ENCODE data around the gene HDAC5. TPM values are rescaled to one million over a fixed set of nuclear protein-coding genes. Genes with fewer than 3 reads are reported as not detected.

The HDAC5 gene
- polyA plus RNA-seq, 1 of the 3 experiments (the other 2 are of a cell fraction) = 19.0 TPM

- ChIA-PET POLR2A (no interaction called here), CTCF (interaction anchor here (0.9 to 2.8 kb wide), 3 partner anchors 9 to 77 kb away, joined by 3 to 13 read pairs (median 3); no protein-coding TSS in a partner anchor)
- no peaks in the 10 kb centered on the region for H3K27me3 ChIP-seq (ENCODE audit: insufficient read depth)
- 93% methylated on average over 11 of the region's 15 CpGs for WGBS (ENCODE audit: low lambda C conversion rate)
- peaks cover 0 to 5% of the 10 kb centered on the region in 2 experiments for H3K36me3 ChIP-seq (replicated peaks in 1 of 2; ENCODE audit: control insufficient read depth in 1 of 2, insufficient read depth in 2 of 2, low read length in 1 of 2)
- no peak overlapping the region for H2AFZ ChIP-seq (ENCODE audit: low read depth)
- no peaks in the 10 kb centered on the region for H3K9me2 ChIP-seq
- no peak overlapping the region for H3K4me3 ChIP-seq (ENCODE audit: low read depth in 2 of 2, low read length in 1 of 2)
- no peak for DNase-seq
- no peaks in the 10 kb centered on the region for H3K9me3 ChIP-seq
- no peak overlapping the region for H3K4me2 ChIP-seq
- H3K9ac ChIP-seq = no peak overlapping the region
- H4K20me1 ChIP-seq (ENCODE audit: insufficient read depth) = no peaks in the 10 kb centered on the region
- H3K4me1 ChIP-seq (ENCODE audit: control insufficient read depth in 1 of 2, insufficient read depth in 2 of 2, low read depth in 1 of 2, low read length in 1 of 2) = no peaks in the 10 kb centered on the region
- no peaks in the 10 kb centered on the region for H3F3A ChIP-seq (replicated peaks; ENCODE audit: insufficient read depth)
- TF ChIP-seq, protein P1, sequence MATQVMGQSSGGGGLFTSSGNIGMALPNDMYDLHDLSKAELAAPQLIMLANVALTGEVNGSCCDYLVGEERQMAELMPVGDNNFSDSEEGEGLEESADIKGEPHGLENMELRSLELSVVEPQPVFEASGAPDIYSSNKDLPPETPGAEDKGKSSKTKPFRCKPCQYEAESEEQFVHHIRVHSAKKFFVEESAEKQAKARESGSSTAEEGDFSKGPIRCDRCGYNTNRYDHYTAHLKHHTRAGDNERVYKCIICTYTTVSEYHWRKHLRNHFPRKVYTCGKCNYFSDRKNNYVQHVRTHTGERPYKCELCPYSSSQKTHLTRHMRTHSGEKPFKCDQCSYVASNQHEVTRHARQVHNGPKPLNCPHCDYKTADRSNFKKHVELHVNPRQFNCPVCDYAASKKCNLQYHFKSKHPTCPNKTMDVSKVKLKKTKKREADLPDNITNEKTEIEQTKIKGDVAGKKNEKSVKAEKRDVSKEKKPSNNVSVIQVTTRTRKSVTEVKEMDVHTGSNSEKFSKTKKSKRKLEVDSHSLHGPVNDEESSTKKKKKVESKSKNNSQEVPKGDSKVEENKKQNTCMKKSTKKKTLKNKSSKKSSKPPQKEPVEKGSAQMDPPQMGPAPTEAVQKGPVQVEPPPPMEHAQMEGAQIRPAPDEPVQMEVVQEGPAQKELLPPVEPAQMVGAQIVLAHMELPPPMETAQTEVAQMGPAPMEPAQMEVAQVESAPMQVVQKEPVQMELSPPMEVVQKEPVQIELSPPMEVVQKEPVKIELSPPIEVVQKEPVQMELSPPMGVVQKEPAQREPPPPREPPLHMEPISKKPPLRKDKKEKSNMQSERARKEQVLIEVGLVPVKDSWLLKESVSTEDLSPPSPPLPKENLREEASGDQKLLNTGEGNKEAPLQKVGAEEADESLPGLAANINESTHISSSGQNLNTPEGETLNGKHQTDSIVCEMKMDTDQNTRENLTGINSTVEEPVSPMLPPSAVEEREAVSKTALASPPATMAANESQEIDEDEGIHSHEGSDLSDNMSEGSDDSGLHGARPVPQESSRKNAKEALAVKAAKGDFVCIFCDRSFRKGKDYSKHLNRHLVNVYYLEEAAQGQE (IDR thresholded peaks at IDR 0.05; ENCODE audit: low read depth, low read length) = no peak
- no peak for TF ChIP-seq RAD21 (IDR thresholded peaks at IDR 0.05; ENCODE audit: low read length)
- no peak for TF ChIP-seq FOXJ3 (CRISPR knock-in tag; IDR thresholded peaks at IDR 0.05)
- TF ChIP-seq TCF12 (IDR thresholded peaks at IDR 0.05) = no peak
- TF ChIP-seq, protein P2, sequence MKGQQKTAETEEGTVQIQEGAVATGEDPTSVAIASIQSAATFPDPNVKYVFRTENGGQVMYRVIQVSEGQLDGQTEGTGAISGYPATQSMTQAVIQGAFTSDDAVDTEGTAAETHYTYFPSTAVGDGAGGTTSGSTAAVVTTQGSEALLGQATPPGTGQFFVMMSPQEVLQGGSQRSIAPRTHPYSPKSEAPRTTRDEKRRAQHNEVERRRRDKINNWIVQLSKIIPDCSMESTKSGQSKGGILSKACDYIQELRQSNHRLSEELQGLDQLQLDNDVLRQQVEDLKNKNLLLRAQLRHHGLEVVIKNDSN (IDR thresholded peaks at IDR 0.05; ENCODE audit: borderline replicate concordance, low read depth) = peak; percentile 11; the same call in 1 of the 2 replicates
- no peak overlapping the region for H3K27ac ChIP-seq (ENCODE audit: low read depth in 2 of 2, low read length in 1 of 2)
- H3K79me2 ChIP-seq (ENCODE audit: insufficient read depth) = no peaks in the 10 kb centered on the region; the same call in 1 of the 2 replicates
Observed at GRCh38 chr17:44159519-44160210, 36.2 kb upstream of the HDAC5 start.

DNA sequence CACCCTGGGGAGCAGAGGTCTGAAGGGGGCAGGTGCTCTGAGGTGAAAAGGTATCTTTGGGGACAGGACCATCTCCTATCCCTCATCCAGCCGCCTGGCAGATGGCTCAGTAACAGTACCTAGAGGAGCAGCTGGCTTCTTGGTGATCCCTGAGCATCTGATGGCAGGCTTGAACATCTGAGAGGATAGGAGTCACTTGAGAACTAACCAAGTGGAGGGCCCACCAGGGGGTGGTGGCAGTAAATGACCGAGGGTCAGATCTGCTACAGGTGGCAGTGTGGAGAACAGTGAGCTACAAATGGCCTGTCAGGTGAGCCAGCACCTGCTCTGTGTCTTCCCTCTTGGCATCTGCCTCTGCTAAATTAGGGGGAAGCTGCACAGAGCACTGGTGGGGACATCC is 32.0 kb upstream of the HDAC5 start:
- ChIA-PET POLR2A (interaction anchor here (1.4 kb wide), 1 partner anchor 9 kb away, joined by 4 read pairs; no protein-coding TSS in a partner anchor), CTCF (interaction anchor here (1.2 kb wide), 1 partner anchor 14 kb away, joined by 3 read pairs; no protein-coding TSS in a partner anchor)
- H3K36me3 ChIP-seq (replicated peaks in 1 of 2; ENCODE audit: control insufficient read depth in 1 of 2, insufficient read depth in 2 of 2, low read length in 1 of 2) = peaks cover 0 to 16% of the 10 kb centered on the region in 2 experiments
- H4K20me1 ChIP-seq (ENCODE audit: insufficient read depth) = no peaks in the 10 kb centered on the region
- no peak overlapping the region for H3K9ac ChIP-seq
- H3K4me2 ChIP-seq = no peak overlapping the region
- no peaks in the 10 kb centered on the region for H3F3A ChIP-seq (replicated peaks; ENCODE audit: insufficient read depth)
- no peak overlapping the region for H2AFZ ChIP-seq (ENCODE audit: low read depth)
- WGBS (ENCODE audit: low lambda C conversion rate) = 100% methylated on average over 2 of the region's 2 CpGs
- H3K79me2 ChIP-seq (ENCODE audit: insufficient read depth) = peaks cover 30% of the 10 kb centered on the region; the same call in 1 of the 2 replicates
- TF ChIP-seq, protein P3, sequence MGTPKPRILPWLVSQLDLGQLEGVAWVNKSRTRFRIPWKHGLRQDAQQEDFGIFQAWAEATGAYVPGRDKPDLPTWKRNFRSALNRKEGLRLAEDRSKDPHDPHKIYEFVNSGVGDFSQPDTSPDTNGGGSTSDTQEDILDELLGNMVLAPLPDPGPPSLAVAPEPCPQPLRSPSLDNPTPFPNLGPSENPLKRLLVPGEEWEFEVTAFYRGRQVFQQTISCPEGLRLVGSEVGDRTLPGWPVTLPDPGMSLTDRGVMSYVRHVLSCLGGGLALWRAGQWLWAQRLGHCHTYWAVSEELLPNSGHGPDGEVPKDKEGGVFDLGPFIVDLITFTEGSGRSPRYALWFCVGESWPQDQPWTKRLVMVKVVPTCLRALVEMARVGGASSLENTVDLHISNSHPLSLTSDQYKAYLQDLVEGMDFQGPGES (IDR thresholded peaks at IDR 0.05; ENCODE audit: low read depth, low read length) = no peak
- TF ChIP-seq MXI1 (IDR thresholded peaks at IDR 0.05; ENCODE audit: low read depth, low read length) = no peak
- TF ChIP-seq EP300 (IDR thresholded peaks at IDR 0.05; ENCODE audit: borderline replicate concordance in 1 of 2, low read depth in 1 of 2, low read length in 1 of 2) = no peak
- no peak for DNase-seq
- no peak overlapping the region for H3K27ac ChIP-seq (ENCODE audit: low read depth in 2 of 2, low read length in 1 of 2)
- no peaks in the 10 kb centered on the region for H3K9me2 ChIP-seq
- no peaks in the 10 kb centered on the region for H3K9me3 ChIP-seq
- H3K27me3 ChIP-seq (ENCODE audit: insufficient read depth) = no peaks in the 10 kb centered on the region
- H3K4me3 ChIP-seq (ENCODE audit: low read depth in 2 of 2, low read length in 1 of 2) = no peak overlapping the region
- H3K4me1 ChIP-seq (ENCODE audit: control insufficient read depth in 1 of 2, insufficient read depth in 2 of 2, low read depth in 1 of 2, low read length in 1 of 2) = no peaks in the 10 kb centered on the region; a peak in 1 of 4 replicates
